ENCODE results near the gene GLRA2. TPM values are rescaled to one million over a fixed set of nuclear protein-coding genes. Genes with fewer than 3 reads are reported as not detected.
A peak's percentile ranks its signal among the peaks of the same experiment; 100 is the strongest.

The GLRA2 gene
- total and polyA plus RNA-seq, 2 of the 13 experiments (the other 11 are each of a cell fraction or from before 2014, with no cell fraction given) = not detected

- Histone ChIP-seq H3K4me1 (ENCODE audit: insufficient read depth, low read length) (no peaks in the 10 kb centered on the region), H3K9me3 (ENCODE audit: low read length) (no peaks in the 10 kb centered on the region), H3K9ac (ENCODE audit: insufficient read depth, low read depth, low read length) (no peak overlapping the region), H2AFZ (ENCODE audit: low read length) (no peak overlapping the region), H3K27me3 (ENCODE audit: control insufficient read depth in 1 of 2, insufficient read depth in 2 of 2, low read length in 2 of 2) (no peaks in the 10 kb centered on the region), H3K27ac (ENCODE audit: extremely low read length, insufficient read depth, low read length) (no peak overlapping the region), H4K20me1 (ENCODE audit: insufficient read depth, low read length) (no peaks in the 10 kb centered on the region), H3K4me3 (replicated peaks in 1 of 3; ENCODE audit: insufficient read depth in 1 of 3, low read depth in 2 of 3, low read length in 3 of 3) (no peak overlapping the region), H3K79me2 (ENCODE audit: insufficient read depth, low read length) (no peaks in the 10 kb centered on the region), H3K36me3 (replicated peaks in 1 of 2; ENCODE audit: control insufficient read depth in 1 of 2, insufficient read depth in 2 of 2, low read length in 2 of 2) (no peaks in the 10 kb centered on the region), H3K4me2 (ENCODE audit: low read depth, low read length) (no peak overlapping the region)
- 86% methylated on average over 3 of the region's 3 CpGs for WGBS (ENCODE audit: low lambda C conversion rate)
- no peak for FAIRE-seq
- intact Hi-C loops (cut with micrococcal nuclease; ENCODE audit: unreplicated experiment) (no loop called here), in situ Hi-C loops (cut with HindIII; ENCODE audit: extremely low pct_ligation_motif_present, low pct_unique_long_range_greater_than_20kb) (no loop called here)
- no peak for DNase-seq (ENCODE audit: low spot score)
- TF ChIP-seq CTCF (CRISPR knock-in tag; IDR thresholded peaks at IDR 0.05) (0 out of 2 replicates have a peak, but pooled peaks have one; percentile 7), ZNF800 (CRISPR knock-in tag; IDR thresholded peaks at IDR 0.05) (no peak), PBX3 (CRISPR knock-in tag; IDR thresholded peaks at IDR 0.05; ENCODE audit: borderline replicate concordance) (no peak)
- TF ChIP-seq, protein P1, sequence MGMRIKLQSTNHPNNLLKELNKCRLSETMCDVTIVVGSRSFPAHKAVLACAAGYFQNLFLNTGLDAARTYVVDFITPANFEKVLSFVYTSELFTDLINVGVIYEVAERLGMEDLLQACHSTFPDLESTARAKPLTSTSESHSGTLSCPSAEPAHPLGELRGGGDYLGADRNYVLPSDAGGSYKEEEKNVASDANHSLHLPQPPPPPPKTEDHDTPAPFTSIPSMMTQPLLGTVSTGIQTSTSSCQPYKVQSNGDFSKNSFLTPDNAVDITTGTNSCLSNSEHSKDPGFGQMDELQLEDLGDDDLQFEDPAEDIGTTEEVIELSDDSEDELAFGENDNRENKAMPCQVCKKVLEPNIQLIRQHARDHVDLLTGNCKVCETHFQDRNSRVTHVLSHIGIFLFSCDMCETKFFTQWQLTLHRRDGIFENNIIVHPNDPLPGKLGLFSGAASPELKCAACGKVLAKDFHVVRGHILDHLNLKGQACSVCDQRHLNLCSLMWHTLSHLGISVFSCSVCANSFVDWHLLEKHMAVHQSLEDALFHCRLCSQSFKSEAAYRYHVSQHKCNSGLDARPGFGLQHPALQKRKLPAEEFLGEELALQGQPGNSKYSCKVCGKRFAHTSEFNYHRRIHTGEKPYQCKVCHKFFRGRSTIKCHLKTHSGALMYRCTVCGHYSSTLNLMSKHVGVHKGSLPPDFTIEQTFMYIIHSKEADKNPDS (CRISPR knock-in tag; IDR thresholded peaks at IDR 0.05) = no peak
- no TSS peak for BruUV-seq (replicated peaks)
- ChIA-PET CTCF (ENCODE audit: low intra/inter-chr PET ratio, low total read pairs) (no interaction called here), POLR2A (no interaction called here)
- no peak for ATAC-seq
Observed at GRCh38 chrX:14630733-14631132, 101.4 kb downstream of the GLRA2 start.
